ENCODE measurements around the gene PDE6B. TPM values are rescaled to one million over a fixed set of nuclear protein-coding genes. Genes with fewer than 3 reads are reported as not detected.
A peak's percentile ranks its signal among the peaks of the same experiment; 100 is the strongest.

The PDE6B gene
- total and polyA plus RNA-seq, 8 donors = 7.6 to 21.1 (median 16.4) TPM

DNA sequence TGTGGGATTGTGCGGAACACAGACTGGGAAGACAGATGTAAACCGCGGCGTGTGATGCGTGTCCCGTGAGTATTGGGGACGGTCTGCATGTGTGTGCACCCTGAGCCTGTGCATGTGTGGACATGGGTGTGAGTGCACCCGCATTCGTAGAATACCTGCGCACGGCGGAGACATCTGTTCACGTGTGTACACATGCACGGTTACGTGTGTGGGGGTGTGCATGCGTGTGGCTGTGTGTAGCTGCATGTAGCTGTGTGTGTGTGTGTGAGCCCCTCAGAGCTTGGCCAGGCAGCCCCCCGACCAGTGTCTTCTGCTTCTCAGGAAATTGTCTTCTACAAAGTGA is 29.1 kb downstream of the PDE6B start:
- intact Hi-C loops (cut with DNase I) = no loop called here

GRCh38 chr4:654871-655463 is 29.6 kb downstream of the PDE6B start:
- H3K27me3 ChIP-seq = peaks cover 8 to 70% of the 10 kb centered on the region in 2 donors
- no peak overlapping the region for H3K4me3 ChIP-seq
- no peak overlapping the region for H3K27ac ChIP-seq
- intact Hi-C loops (cut with DNase I) = no loop called here
- H3K36me3 ChIP-seq = no peaks in the 10 kb centered on the region
- no peaks in the 10 kb centered on the region for H3K9me3 ChIP-seq
- ATAC-seq (no peak), DNase-seq (peak in 1 of 4 donors; percentile 73)
- no peaks in the 10 kb centered on the region for H3K4me1 ChIP-seq
- TF ChIP-seq CTCF (IDR thresholded peaks at IDR 0.05) = no peak

More for the DNA sequence above, 29.1 kb downstream of the PDE6B start:
- no peaks in the 10 kb centered on the region for H3K4me1 ChIP-seq
- no peak overlapping the region for H3K27ac ChIP-seq
- H3K9me3 ChIP-seq = no peaks in the 10 kb centered on the region
- DNase-seq = peak in 1 of 4 donors; percentile 61
- no peak for ATAC-seq
- no peak overlapping the region for H3K4me3 ChIP-seq
- no peak for TF ChIP-seq CTCF (IDR thresholded peaks at IDR 0.05)
- no peaks in the 10 kb centered on the region for H3K36me3 ChIP-seq
- peaks cover 8 to 75% of the 10 kb centered on the region in 2 donors for H3K27me3 ChIP-seq

DNA sequence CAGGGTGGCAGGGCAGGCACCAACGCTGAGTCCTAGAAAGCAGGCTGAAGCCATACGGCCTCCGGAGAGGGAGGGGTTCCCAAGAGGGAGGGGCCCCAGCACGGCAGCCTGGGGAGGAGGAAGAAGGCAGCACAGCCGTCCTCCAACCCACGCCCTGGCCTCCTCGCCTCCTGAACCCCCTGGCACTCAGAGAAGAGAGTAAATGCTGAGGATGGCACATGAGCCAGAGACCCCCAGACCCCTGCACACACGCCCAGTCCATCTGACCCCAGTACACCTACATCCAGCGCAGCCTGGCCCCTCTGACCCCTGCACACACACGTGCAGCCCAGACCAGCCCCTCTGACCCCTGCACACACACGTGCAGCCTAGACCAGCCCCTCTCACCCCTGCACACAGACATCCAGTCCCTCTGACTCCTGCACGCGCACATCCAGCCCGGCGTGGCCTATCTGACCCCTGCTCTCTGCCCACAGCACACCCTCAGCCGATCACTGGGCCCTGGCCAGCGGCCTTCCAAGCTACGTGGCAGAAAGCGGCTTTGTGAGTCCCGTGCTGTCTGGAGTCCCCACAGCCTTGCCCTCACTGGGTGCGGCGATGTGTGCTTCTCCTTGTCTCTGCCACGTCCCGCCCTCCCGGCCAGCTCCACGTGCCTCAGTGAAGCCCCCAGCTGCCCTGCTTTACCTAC is 30.2 kb downstream of the PDE6B start:
- peaks cover 2 to 64% of the 10 kb centered on the region in 2 donors for H3K27me3 ChIP-seq
- intact Hi-C loops (cut with DNase I) = no loop called here
- no peak for ATAC-seq

DNA sequence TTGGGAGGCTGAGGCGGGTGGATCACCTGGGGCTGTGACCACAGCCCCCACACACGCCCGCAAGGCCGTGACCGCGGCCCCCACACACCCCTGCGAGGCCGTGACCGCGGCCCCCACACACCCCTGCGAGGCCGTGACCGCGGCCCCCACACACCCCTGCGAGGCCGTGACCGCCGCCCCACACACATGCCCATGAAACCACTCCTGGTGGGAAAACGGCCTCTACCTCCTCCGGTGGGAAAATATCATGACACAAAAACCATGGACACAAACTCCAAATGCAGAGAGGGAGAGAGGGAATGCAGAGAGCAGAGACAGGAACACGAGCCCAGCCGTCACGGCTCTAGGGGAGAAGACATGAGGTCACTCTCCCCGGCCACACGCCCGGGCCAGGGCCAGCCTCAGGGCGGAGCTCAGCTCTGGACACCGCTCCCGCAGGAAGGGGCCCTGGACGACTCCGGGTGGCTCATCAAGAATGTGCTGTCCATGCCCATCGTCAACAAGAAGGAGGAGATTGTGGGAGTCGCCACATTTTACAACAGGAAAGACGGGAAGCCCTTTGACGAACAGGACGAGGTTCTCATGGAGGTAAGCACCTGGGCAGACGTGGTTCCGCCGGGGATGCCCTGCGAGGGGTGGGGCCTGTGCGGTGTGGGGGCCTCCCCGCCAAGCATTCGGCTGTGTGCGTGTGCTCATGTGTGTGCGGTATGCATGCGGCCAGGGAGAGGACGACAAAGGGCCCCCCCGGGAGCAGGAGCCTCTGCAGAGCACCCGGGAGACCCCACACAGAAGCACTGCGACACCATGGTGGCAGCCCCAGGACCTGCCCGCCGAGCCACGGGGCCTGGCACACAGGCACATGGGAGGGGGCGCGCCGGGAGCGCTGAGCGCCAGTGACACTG is 31.3 kb downstream of the PDE6B start:
- TF ChIP-seq CTCF (IDR thresholded peaks at IDR 0.05) = no peak
- intact Hi-C loops (cut with DNase I) = no loop called here
- Histone ChIP-seq H3K36me3 (no peaks in the 10 kb centered on the region), H3K9me3 (no peaks in the 10 kb centered on the region), H3K4me1 (no peaks in the 10 kb centered on the region), H3K27ac (no peak overlapping the region), H3K4me3 (no peak overlapping the region), H3K27me3 (peaks cover 0 to 53% of the 10 kb centered on the region in 2 donors)
- DNase-seq = peak in 1 of 4 donors; percentile 72
- no peak for ATAC-seq

More for the DNA sequence above, 30.2 kb downstream of the PDE6B start:
- Histone ChIP-seq H3K36me3 (no peaks in the 10 kb centered on the region), H3K9me3 (no peaks in the 10 kb centered on the region), H3K27ac (no peak overlapping the region), H3K4me3 (no peak overlapping the region), H3K4me1 (no peaks in the 10 kb centered on the region)
- no peak for TF ChIP-seq CTCF (IDR thresholded peaks at IDR 0.05)
- DNase-seq = peak in 1 of 4 donors; percentile 73

Data from left lung (tissue), 10 donors.